ENCODE data around the gene SAMD4A.

DNA sequence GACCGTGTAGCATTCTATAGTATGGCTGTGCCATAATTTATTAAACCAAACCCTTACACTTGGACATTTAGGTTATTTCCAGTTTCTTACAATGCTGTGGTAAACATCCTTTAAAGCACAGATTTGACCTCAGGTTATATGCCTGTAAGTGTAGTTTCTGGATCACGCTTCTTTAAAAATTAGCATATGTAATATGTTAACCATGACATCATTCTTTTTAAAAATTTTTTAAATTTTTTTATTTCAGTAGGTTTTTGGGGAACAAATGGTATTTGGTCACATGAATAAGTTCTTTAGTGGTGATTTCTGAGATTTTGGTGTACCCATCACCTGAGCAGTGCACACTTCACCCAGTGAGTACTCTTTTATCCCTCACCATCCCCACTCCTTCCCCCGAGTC is 18.3 kb downstream of the SAMD4A start:
- TF ChIP-seq, protein P1, sequence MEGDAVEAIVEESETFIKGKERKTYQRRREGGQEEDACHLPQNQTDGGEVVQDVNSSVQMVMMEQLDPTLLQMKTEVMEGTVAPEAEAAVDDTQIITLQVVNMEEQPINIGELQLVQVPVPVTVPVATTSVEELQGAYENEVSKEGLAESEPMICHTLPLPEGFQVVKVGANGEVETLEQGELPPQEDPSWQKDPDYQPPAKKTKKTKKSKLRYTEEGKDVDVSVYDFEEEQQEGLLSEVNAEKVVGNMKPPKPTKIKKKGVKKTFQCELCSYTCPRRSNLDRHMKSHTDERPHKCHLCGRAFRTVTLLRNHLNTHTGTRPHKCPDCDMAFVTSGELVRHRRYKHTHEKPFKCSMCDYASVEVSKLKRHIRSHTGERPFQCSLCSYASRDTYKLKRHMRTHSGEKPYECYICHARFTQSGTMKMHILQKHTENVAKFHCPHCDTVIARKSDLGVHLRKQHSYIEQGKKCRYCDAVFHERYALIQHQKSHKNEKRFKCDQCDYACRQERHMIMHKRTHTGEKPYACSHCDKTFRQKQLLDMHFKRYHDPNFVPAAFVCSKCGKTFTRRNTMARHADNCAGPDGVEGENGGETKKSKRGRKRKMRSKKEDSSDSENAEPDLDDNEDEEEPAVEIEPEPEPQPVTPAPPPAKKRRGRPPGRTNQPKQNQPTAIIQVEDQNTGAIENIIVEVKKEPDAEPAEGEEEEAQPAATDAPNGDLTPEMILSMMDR (IDR thresholded peaks at IDR 0.05): no peak
- TF ChIP-seq KDM5A (IDR thresholded peaks at IDR 0.05) (no peak), CHD2 (IDR thresholded peaks at IDR 0.05; ENCODE audit: low read length, partially characterized antibody) (no peak), POLR2A (IDR thresholded peaks at IDR 0.05; ENCODE audit: low read length) (no peak), ZFP36 (IDR thresholded peaks at IDR 0.05; ENCODE audit: borderline replicate concordance, partially characterized antibody) (no peak), EHF (CRISPR knock-in tag; IDR thresholded peaks at IDR 0.05) (no peak)

Measured in A549 (cell line).